HUES6 (cell line): ENCODE measurements around the gene TRPM5.
"Not testable (repeated sequence)": the region's sequence is repeated elsewhere in the genome, so short reads cannot be mapped to it uniquely, and the experiment has no call there.

Source experiments
- H3K27ac ChIP-seq: 2 replicates; pipeline ENCODE4 v1.7.0; 2013; ENCODE audit warnings: low read depth, mild to moderate bottlenecking, low read length, inconsistent platforms
- H3K27me3 ChIP-seq: 2 replicates; pipeline ENCODE4 v1.6.1; 2013; ENCODE audit warnings: low read length; ENCODE audit not compliant: control insufficient read depth, insufficient read depth
- H3K36me3 ChIP-seq: 2 replicates; pipeline ENCODE4 v1.6.1; 2013; ENCODE audit warnings: low read length; ENCODE audit not compliant: control insufficient read depth, insufficient read depth
- H3K4me1 ChIP-seq: 2 replicates; pipeline ENCODE4 v1.6.1; 2013; ENCODE audit warnings: low read length; ENCODE audit not compliant: control insufficient read depth, insufficient read depth
- H3K4me3 ChIP-seq: 2 replicates; pipeline ENCODE4 v1.5.1; 2013; ENCODE audit warnings: low read depth, low read length
- H3K9ac ChIP-seq: one replicate; pipeline ENCODE4 v1.6.1; 2013; ENCODE audit warnings: mild to moderate bottlenecking, low read length
- H3K9me3 ChIP-seq: 2 replicates; pipeline ENCODE4 v1.6.1; 2013; ENCODE audit warnings: low read depth, low read length; ENCODE audit not compliant: control insufficient read depth, insufficient read depth

The TRPM5 gene, protein sequence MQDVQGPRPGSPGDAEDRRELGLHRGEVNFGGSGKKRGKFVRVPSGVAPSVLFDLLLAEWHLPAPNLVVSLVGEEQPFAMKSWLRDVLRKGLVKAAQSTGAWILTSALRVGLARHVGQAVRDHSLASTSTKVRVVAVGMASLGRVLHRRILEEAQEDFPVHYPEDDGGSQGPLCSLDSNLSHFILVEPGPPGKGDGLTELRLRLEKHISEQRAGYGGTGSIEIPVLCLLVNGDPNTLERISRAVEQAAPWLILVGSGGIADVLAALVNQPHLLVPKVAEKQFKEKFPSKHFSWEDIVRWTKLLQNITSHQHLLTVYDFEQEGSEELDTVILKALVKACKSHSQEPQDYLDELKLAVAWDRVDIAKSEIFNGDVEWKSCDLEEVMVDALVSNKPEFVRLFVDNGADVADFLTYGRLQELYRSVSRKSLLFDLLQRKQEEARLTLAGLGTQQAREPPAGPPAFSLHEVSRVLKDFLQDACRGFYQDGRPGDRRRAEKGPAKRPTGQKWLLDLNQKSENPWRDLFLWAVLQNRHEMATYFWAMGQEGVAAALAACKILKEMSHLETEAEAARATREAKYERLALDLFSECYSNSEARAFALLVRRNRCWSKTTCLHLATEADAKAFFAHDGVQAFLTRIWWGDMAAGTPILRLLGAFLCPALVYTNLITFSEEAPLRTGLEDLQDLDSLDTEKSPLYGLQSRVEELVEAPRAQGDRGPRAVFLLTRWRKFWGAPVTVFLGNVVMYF (N-terminal part only)

GRCh38 chr11:2443881-2444820 lies at the start of gene TRPM5:
Gene TRPM5 (minus strand): TSS chr11:2444514. CDS start chr11:2423036, 21,478 bp downstream.
- no peak within 1 kb of the TSS for H3K9ac ChIP-seq
- peak within 1 kb of the TSS; percentile 79 for H3K4me3 ChIP-seq
- H3K9me3 ChIP-seq, result peaks cover 5% of the 10 kb centered on the region; the same call in 1 of the 2 replicates
- H3K27me3 ChIP-seq, result peaks cover 93% of the 10 kb centered on the region
- H3K36me3 ChIP-seq, result no peaks in the 10 kb centered on the region
- no peaks in the 10 kb centered on the region for H3K4me1 ChIP-seq
- H3K27ac ChIP-seq, result no peak within 1 kb of the TSS

DNA sequence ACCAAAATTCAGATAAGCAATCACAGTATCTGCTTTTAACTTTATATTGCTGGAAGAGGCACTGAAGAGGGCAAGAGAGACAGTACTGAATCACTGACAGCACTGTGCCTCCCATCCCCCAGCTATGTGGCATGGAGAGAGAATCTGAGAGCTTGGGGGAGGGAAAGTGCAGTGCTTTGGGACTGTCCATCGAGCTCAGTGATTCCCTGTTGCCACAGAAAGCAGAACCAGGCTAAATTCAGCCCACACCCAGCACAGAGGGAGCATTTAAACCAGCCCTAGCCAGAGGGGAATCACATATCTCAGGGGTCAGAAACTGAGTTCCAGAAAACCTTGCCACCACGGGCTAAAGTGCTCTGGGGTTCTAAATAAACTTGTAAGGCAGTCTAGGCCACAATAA lies 44.8 kb upstream of the TRPM5 start:
- Histone ChIP-seq H3K27me3 (peaks cover 61% of the 10 kb centered on the region), H3K36me3 (no peaks in the 10 kb centered on the region), H3K4me1 (no peaks in the 10 kb centered on the region), H3K9me3 (peaks cover 15% of the 10 kb centered on the region; the same call in 1 of the 2 replicates), H3K27ac (no peak overlapping the region), H3K4me3 (no peak overlapping the region), H3K9ac (no peak overlapping the region)

DNA sequence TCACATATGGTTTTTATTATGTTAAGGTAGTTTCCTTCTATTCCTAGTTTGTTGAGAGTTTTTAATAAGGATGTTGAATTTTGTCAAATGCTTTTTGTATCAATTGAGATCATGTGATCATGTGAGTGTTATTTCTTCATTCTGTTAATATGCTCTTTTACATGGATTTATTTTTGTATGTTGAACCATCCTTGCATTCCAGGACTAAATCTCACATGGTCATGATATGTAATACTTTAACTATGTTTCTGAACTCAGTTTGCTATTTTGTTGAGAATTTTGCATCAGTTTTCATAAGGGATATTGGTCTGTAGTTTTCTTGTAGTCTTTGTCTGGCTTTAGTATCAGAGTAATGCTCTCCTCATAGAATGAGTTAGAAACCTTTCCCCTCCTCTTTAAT lies 43.7 kb upstream of the TRPM5 start:
- H3K4me3 ChIP-seq, result no peak overlapping the region
- peaks cover 71% of the 10 kb centered on the region for H3K27me3 ChIP-seq
- H3K9ac ChIP-seq, result no peak overlapping the region
- H3K36me3 ChIP-seq, result no peaks in the 10 kb centered on the region
- no peaks in the 10 kb centered on the region for H3K4me1 ChIP-seq
- H3K9me3 ChIP-seq, result peaks cover 15% of the 10 kb centered on the region; the same call in 1 of the 2 replicates
- H3K27ac ChIP-seq, result no peak overlapping the region

GRCh38 chr11:2484576-2485125 lies 40.3 kb upstream of the TRPM5 start:
- Histone ChIP-seq H3K36me3 (no peaks in the 10 kb centered on the region), H3K4me3 (no peak overlapping the region), H3K27me3 (peaks cover 63% of the 10 kb centered on the region), H3K27ac (no peak overlapping the region), H3K9me3 (peaks cover 30% of the 10 kb centered on the region; the same call in 1 of the 2 replicates), H3K9ac (no peak overlapping the region), H3K4me1 (no peaks in the 10 kb centered on the region)

DNA sequence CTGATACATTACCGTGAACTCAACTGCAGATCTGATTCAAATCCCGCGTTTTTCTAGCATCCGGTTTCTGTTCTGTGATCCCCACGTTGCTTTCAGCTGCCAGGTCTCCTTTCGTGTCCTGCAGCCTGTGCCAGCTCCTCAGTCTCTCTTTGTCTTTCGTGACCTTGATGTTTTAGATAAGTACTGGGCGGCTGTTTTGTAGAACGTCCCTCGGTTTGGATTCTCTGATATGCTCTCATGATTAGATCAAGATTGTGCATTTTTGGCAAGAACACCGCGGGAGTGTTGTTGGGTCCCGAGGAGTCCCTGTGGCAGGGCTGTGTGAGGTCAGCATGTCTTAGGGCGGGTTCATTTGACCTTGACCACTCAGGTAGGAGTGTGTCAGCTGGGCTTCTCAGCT lies 39.1 kb upstream of the TRPM5 start:
- Histone ChIP-seq H3K27me3 (peaks cover 54% of the 10 kb centered on the region), H3K9me3 (peaks cover 37% of the 10 kb centered on the region), H3K9ac (no peak overlapping the region), H3K4me1 (no peaks in the 10 kb centered on the region), H3K27ac (no peak overlapping the region), H3K36me3 (no peaks in the 10 kb centered on the region), H3K4me3 (no peak overlapping the region)

DNA sequence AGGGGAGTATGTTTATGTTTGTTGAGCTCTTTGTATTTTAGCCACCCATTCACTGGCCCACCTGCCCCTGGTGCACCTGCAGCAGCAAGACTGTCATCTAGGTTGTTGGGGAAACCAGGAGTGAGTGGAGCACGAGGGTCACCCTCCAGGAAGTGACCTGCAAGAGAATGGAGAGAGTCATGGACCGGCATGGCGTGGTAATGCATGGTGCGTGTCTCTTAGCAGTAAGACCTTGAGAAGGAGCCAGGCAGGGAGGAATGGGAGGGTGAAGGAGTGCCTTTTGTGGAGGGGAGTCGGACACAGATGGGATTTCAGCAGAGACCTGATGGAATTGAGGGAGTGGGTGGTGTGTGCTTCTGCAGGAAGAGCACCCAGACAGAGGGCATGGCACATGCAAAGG lies 38.4 kb upstream of the TRPM5 start:
- Histone ChIP-seq H3K9me3 (peaks cover 36% of the 10 kb centered on the region), H3K27me3 (peaks cover 59% of the 10 kb centered on the region), H3K9ac (no peak overlapping the region), H3K4me1 (no peaks in the 10 kb centered on the region), H3K36me3 (no peaks in the 10 kb centered on the region), H3K27ac (no peak overlapping the region), H3K4me3 (no peak overlapping the region)

DNA sequence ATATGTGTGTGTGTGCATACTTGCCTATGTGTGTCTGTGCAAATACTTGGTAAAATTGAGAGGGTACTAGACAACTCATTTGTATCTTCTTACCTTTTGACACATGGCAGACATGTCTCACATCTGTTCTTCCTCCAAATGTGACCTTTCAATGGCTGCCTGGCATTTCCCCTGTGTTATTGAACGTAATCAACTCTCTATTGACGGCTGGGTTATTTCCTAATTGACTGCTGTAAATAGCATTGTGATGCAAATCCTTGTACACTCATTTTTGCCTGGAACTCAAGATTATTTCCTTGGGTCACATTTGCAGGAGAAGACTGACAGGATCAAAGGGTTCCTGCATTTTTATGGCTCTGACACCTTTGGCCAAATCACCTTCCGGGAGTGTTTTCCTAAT lies 37.9 kb upstream of the TRPM5 start:
- no peak overlapping the region for H3K9ac ChIP-seq
- peaks cover 59% of the 10 kb centered on the region for H3K27me3 ChIP-seq
- H3K27ac ChIP-seq, result no peak overlapping the region
- no peaks in the 10 kb centered on the region for H3K4me1 ChIP-seq
- H3K4me3 ChIP-seq, result no peak overlapping the region
- H3K36me3 ChIP-seq, result no peaks in the 10 kb centered on the region
- H3K9me3 ChIP-seq, result peaks cover 36% of the 10 kb centered on the region

- Histone ChIP-seq H3K4me1 (no peaks in the 10 kb centered on the region), H3K9ac (no peak overlapping the region), H3K27ac (no peak overlapping the region), H3K36me3 (no peaks in the 10 kb centered on the region), H3K9me3 (peaks cover 31% of the 10 kb centered on the region), H3K27me3 (peaks cover 58% of the 10 kb centered on the region), H3K4me3 (no peak overlapping the region)
Measured at GRCh38 chr11:2481253-2481652, 36.9 kb upstream of the TRPM5 start.

DNA sequence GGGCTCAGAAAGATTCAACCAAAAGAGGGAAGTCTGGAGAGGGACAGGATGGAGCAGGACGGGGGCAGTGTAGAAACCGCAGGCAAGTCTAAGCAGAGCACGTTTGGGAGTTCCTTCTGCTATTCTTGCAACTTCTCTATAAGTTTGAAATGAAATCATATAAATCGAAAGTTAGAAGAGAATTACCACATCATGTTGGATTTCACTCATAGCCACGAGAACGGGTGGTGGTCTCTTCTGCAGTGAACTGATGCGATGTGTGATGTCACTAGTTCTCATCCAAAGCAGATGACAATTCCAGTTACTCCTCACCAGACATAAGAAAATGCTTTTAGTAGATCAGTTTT lies 36.5 kb upstream of the TRPM5 start:
- no peak overlapping the region for H3K27ac ChIP-seq
- H3K36me3 ChIP-seq, result no peaks in the 10 kb centered on the region
- H3K27me3 ChIP-seq, result peaks cover 58% of the 10 kb centered on the region
- H3K4me1 ChIP-seq, result no peaks in the 10 kb centered on the region
- H3K4me3 ChIP-seq, result no peak overlapping the region
- no peak overlapping the region for H3K9ac ChIP-seq
- peaks cover 31% of the 10 kb centered on the region for H3K9me3 ChIP-seq

DNA sequence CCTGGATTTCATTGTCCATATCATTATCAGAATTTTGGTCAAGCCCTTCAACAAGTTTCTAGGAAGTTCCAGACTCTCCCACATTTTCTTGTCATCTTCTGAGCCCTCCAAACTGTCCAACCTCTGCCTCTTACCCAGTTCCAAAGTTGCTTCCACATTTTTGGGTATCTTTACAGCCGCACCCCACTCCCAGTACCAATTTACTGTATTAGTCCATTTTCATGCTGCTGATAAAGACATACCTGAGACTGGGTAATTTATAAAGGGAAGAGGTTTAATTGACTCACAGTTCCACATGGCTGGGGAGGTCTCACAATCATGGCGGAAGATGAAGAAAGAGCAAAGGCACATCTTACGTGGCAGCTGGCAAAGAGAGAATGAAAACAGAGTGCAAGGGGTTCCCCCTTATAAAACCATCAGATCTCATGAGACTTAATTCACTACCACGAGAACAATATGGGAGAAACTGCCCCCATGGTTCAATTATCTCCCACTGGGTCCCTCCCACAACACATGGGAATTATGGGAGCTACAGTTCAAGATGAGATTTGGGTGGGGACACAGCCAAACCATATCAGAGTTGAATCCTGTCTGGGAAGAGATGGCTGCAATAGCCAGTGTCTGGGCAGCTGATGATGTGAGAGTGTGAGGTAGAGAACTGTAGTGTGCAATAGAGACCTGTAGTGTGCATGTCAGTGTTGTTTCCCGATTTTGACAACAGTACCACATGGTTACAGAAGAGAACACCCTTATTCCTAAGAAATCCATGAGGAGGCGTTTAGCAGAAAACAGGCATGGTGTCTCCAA lies 36.0 kb upstream of the TRPM5 start:
- Histone ChIP-seq H3K27me3 (peaks cover 57% of the 10 kb centered on the region), H3K9me3 (peaks cover 31% of the 10 kb centered on the region)
- H3K27ac ChIP-seq, H3K4me3 ChIP-seq, H3K4me1 ChIP-seq, H3K36me3 ChIP-seq, H3K9ac ChIP-seq: not testable (repeated sequence)
